GM12872 (cell line): Measurements from ENCODE around the gene CPLX4.

Experiments used
- CTCF ChIP-seq: IDR thresholded peaks from 3 replicates; pipeline ENCODE4 v1.5.1; 2011; ENCODE audit warnings: low read depth, mild to moderate bottlenecking, low read length, moderate library complexity; ENCODE audit not compliant: insufficient read depth

The CPLX4 gene

GRCh38 chr18:59275406-59275949, 43.0 kb downstream of the CPLX4 start:
- TF ChIP-seq CTCF, result no peak

- no peak for TF ChIP-seq CTCF
Observed at GRCh38 chr18:59274533-59274928, 43.9 kb downstream of the CPLX4 start.

- TF ChIP-seq CTCF, result no peak
Observed at GRCh38 chr18:59273759-59274532, 44.5 kb downstream of the CPLX4 start.

GRCh38 chr18:59272891-59273758, 45.3 kb downstream of the CPLX4 start, which contains the start of gene RAX:
TSS of gene RAX (minus strand) at chr18:59273454. CDS start at chr18:59273206, 248 bp downstream.
- TF ChIP-seq CTCF, result peak; percentile 15; the same call in 1 of the 3 replicates

- TF ChIP-seq CTCF, result no peak
Observed at GRCh38 chr18:59272221-59272888, 46.1 kb downstream of the CPLX4 start.

GRCh38 chr18:59271606-59272220, 46.7 kb downstream of the CPLX4 start:
- no peak for TF ChIP-seq CTCF
